Fibroblast of peridontal ligament (primary cell): ENCODE measurements around the gene NBEA.
"Not testable (repeated sequence)": the region's sequence is repeated elsewhere in the genome, so short reads cannot be mapped to it uniquely, and the experiment has no call there.

ENCODE experiments used
- DNase-seq: peaks from one replicate; pipeline ENCODE4 v3.0.0-alpha.2; 2010; ENCODE audit errors: extremely low read depth

NBEA gene

DNA sequence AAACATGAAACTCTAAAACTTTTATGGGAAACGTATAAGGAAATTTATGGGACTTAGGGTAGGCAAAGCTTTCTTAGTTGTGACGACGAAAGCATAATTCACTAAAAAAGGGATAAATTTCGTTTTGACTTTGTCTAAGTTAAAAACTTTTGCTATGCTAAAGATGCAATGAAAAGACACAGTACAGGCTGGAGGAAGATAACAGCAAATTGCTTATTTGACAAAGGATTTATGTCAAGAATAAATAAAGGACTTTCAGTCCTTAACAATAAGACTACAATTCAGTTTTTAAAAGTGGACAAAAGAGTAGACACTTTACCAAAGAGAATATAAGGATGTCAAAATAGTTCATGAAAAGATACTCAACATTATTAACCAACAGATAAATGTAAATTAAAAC lies 150.2 kb downstream of the NBEA start:
- no peak for DNase-seq

DNA sequence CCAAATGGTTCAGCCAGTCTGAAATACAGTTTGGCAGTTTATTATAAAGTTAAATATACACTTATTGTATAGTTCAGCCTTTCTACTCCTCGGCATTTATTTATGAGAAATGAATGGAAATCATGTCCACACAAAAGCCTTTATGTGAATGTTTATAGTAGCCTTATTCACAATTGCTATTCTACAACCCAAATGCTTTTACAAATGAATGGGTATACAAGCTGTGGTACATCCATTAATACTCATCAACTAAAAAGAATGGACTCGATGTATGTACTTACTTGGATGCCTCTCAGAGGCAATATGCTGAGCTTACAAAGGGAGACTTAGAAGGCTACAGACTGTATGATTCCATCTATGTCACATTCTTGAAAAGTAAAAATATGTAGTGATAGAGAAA lies 150.7 kb downstream of the NBEA start:
- DNase-seq, result no peak

DNA sequence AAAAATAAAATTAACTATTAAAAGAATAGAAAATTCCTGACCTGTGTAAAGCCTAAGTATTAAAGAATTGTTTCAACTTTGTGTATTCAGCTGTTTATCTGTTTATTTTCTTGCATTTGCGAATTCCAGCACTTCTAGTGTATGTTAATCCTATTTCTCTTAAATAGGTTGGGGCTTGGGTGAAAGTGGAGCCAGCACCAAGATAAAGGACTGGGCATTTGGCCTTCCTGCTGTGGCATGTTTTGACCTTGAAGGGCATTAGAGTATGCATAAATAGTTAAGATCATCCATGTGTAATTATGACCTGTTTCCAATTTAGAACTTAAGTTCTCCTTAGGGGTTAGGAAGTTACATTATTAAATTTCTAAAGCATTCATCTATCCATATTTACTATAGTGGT lies 151.3 kb downstream of the NBEA start:
- DNase-seq, result no peak

DNA sequence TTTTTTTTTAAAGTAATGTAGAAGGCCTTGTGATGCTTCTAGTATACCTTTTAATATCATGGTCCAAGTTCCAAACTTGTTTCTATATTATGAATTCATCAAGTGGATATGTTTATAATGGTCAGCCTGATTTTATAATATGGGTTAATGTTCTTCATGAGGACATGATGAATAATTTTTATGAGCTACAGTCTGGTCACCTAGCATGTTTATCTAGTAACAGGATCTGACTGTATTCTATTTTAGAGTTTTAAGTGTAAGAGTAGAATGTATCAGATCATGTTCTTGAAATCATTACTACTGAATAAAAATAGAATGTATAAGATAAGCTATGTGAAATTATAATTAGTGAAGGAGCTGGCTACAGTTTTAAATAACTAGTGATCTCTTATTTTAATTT lies 164.7 kb downstream of the NBEA start:
- DNase-seq, result not testable (repeated sequence)

DNA sequence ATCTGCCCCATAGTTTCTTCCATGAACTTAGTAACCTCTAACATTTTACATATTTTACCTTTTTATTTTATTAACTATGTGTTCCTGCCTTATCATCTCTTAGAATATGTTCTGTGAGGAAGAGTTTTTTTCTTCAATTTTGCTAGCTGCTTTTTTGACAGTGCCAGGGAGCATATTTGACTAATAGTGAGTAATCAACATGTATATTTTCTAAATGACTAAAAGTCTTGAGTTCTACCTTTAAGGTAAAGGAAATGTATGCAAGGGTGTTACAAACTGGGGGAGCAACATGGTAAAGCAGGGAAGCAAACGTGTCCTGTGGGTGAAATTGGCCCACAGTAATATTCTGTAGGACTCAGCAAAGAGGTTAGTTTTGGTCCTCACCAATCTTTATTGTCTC lies 165.5 kb downstream of the NBEA start:
- DNase-seq, result no peak

DNA sequence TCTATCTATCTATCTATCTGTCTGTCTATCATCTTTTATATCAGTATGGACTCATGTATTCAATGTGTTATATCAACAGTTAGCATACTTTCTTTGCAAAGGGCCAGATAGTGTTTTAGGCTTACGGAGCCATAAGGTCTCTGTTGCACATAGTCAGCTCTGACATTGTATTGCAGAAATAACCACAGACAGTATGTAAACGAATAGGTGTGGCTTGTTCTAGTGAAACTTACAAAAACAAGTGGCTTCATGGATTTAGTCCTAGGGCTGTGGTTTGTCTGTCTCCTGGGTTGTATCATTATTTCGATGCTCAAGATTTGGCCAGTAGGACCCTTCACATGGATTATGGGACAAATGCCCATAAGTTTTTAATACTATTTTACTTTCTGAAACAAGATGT lies 171.5 kb downstream of the NBEA start:
- not testable (repeated sequence) for DNase-seq

DNA sequence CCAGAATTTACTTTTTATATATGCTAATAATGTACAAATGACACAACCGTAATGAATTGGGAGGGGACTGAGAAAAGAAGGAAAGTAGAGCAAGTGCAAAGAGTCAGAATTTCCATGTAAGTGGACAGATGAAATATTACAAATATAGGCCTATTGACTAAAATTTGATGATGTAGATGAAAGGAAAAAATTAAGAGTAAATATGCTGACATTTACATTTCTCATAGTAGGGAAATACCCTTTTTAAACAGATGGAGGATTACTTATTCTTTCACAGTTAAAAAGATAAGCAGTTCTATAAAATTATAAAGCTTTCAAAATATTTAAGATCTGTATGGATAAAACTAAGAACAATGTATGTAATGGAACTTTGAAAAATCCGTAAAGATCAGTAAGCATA lies 185.4 kb downstream of the NBEA start:
- no peak for DNase-seq

DNA sequence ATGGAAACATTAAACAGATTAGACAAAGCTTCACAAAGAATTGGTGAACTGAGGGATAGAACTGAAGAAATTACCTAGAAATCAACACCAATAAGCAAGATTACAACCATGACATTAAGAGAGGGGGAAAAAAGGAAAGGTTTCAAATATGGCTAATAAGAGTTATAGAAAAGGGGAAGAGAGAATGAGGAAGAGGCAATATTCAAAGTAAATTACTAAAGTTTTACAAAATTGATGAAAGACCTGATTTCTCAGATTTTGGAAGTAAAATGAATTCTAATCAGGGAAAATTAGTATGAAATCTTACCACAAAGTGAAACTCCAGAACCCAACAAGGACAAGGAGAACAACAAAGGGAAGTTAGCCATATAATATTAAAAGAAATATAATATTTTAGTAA lies 187.4 kb downstream of the NBEA start:
- no peak for DNase-seq

DNA sequence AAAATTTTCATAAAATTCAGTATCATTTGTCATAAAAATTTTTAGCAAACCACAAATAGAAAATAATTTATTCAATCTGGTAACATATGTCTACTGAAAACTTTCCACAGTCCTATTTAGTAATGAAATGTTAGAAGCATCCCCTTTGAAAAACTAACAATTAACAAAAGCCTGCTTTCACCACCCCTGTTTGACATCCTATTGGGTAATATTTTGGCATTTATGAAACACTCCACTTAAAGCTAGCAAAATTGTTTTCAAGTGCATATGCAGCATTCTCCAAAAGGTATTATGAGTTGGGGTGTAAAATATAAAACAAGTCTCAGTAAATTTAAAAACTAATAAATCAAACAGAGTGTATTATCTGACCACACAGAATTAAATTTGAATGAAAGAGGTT lies 189.4 kb downstream of the NBEA start:
- no peak for DNase-seq

DNA sequence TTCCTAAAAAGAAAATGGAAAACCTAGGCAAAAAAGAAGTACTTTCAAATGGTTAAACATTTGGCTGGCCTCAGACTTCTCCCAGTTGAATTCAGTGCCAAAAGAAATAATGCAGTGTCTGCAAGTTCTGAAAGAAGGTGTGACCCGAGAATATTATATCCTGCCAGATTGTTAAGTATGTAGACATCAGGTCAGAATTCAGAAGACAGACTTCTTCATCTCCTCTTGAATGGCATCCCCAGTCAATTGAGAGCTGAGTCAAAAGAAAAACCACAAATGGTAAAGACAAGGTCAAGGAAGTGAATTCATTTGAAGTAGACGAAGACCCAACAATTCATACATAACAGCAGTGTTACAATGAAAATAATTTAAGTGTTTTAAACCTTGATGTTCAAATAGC lies 194.5 kb downstream of the NBEA start:
- DNase-seq, result no peak

DNA sequence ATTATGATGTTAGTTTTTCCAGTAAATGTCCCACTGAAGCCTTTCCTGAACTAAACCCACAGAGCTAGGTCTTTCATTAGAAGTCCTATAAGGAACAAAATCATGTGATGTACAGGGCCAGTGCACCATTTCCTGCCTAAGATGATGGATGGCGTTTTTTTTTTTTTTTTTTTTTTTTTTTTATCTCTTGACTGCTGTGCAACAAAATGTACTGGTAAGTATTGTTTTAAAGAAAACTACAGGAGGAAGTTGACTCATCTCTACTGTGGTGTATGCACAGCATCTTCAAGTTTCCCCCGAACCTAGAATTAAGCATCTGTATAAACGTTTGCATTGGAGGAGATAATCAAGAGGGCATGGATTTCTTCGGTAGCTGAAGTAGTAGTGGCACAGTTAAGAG lies 197.5 kb downstream of the NBEA start:
- no peak for DNase-seq

DNA sequence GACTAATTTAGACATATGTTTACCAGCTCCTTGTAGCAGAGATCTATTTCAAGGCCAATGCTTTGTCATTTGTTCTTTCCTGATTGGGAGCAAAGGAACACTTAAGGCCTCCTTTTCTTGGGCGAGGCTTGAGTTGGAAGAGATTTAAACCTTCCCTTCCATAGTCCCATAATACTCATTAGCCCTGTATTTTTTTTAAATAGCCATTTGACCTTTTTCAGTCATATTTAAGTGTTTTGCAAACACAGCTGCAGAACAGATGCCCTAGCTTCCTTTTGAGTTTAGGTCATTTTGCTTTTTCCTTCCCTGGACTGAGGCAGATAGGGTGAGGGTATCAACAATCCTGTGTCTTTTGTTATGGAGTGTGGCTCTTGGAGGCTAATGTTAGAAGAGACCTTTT lies 198.3 kb downstream of the NBEA start:
- peak; percentile 10 for DNase-seq

DNA sequence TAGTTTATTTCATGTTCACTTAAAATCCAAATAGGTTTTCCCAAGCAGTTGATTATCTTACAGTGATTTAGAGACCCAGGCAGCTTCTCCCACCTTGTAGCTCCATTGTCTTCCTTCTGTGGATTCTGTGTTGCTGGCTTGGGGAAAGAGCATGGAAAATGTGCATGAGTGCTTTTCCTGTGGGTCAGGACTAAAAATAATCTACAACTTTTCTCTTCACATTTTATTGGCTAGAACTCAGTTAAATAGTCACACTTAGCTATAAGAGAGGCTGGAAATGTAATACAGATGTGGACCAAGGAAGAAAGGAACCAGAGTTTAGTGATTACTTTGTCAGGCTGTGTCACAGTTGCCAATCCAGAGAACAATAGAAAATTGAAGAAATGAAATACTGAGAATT lies 198.8 kb downstream of the NBEA start:
- DNase-seq, result no peak

DNA sequence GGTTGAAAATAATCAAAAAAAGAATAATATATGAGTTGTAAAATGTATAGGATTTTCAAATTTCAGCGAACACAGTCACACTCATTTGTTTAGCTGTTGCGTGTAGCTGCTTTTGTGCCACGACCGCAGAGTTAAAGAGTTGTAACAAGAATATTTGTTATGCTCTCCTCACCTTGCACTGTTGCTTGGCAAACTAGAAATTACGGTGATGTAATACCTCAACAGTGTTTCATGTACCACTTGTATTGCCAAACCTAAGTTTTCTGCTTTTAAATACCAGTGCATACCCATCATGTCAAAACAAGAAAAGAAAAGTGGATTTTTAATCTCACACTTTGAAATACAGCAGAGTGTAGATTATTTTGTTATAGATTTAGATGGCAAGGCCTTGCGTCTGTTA lies 201.1 kb downstream of the NBEA start:
- peak; percentile 27 for DNase-seq

DNA sequence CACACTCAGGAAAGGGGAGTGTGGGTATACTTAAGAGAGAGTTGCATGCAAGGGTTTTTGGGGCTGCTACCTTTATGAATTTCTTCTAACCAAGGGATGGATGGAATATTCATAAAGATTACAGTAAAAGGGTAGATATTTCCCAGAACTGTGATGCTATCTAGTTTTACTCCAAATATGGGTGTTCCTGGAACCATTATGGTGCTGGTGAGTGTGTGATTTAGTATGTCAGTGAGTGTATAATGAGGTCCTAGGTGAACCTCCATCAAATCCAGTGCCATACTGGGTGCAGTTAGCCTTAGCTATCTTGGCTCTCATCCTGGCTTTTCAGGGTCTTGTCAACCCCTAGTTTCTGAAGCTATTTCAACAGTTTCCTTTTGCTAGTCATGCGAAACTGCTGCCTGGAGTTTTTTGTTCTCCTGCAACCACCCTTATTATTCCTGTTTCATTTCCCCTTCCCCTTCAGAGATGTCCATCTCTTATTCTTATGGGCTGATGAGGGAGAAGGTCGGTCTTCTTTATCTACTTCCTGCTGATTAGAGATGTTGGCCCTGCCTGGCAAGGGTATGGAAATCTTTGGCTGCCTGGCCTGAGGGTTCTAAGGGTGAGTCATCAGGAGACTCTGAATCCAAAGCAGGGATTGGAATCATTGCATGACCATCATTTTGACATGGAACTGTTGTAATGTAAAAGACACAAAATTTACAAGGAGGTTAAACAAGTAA lies 202.3 kb downstream of the NBEA start:
- DNase-seq, result peak; percentile 18

DNA sequence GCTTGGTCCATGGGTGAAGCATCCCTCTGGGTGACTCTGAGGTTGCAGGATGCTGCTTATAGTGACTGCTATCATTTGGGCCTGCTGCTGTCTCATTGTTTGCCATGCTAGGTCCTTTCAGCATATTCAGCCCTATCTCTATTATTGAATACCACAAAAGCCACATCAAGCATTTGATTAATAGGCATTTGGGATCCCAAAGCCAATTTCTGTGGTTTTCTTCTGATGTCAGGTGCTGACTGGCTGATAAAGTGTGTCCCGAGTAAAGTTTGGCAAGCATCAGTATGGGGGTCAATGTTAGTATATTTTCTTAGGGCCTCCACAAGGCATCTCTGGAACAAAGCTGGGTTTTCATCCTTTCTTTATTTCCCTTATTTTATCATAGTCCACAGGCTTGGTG lies 204.6 kb downstream of the NBEA start:
- DNase-seq, result no peak

DNA sequence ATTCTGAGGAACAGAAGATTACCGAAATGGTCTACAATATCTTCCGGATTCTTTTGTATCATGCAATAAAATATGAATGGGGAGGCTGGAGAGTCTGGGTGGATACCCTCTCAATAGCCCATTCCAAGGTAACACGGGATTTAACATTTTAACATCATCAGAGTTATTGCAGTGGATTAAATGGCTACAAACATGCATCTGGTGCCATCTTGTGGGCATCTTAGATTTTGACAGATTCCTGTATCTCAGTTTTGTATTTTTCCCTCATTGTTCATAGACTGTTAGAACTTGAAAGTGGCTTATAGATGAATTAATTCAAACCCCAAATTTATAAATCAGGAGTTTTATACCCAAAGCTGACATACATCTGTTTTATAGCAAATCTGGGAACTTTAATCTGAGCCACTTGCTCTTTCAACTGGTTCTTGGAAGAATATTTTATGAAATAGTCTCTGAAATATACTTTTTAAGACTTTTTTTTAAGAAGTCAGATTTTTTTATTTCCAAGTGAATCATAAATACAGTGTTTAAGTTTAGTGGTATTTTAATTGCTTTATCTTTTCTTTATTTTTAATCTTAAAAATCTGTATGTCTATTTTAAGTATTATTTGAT lies 215.2 kb downstream of the NBEA start:
- DNase-seq, result peak; percentile 80

DNA sequence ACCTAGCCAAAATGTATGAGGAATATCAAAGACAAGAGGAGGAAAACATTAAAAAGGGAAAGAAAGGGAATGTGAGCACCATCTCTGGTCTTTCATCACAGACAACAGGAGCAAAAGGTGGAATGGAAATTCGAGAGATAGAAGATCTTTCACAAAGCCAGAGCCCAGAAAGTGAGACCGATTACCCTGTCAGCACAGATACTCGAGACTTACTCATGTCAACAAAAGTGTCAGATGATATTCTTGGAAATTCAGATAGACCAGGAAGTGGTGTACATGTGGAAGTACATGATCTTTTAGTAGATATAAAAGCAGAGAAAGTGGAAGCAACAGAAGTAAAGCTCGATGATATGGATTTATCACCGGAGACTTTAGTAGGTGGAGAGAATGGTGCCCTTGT lies 217.0 kb downstream of the NBEA start:
- DNase-seq, result no peak

DNA sequence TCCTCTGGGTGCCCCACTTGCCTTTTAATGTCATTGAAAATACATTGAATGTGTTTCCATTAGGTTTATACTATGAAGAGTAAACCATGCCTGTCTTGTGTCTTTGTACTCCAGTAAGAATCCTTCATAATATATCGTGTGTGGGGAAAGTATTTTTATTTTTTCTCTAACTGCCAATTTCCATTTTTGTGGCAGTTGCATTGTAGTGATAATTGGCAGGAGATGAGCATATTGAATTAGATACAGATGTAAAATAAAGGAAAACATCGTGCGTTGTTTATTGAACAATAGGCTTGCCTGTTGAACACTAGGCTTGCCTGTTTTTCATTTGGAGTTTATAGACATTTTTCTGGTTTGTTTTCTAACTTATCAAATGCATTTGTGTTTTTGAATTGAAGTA lies 218.8 kb downstream of the NBEA start:
- DNase-seq, result peak; percentile 37

DNA sequence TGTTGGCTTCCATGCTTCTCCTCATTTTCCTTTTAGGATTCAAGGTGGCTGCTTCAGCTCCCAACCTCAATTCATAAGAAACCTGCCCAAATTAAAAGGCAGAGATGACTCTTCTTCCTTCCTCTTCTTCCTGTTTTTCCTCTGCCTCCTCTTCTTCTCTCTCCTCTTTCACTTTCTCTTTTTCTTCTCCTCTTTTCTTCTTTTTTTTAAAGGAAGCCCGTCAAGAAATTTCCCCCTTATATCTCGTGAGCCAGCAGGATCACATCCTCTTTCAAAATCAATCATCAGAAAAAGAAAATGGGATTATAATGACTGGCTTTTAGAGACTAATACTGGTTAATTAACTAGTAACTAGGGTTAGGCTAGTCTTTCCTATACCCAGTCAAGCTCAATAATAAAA lies 220.3 kb downstream of the NBEA start:
- no peak for DNase-seq

DNA sequence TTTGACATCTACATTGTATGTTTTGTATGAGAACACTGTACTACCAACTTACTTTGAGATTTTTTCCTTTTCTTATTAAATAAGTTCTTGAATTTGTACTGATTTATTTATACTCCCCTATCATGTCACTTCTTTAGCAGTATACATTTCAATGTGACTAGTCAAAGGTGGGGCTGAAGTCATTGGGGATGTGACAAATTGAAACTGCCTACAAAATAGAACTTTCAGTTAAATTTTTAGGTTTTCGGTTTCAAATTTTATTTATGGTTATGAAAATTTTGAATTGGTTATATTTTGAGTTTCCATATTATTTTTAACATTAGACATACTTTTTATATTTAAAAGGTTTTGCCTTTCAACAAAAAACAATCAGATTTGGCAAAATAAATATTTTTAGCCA lies 221.6 kb downstream of the NBEA start:
- no peak for DNase-seq

DNA sequence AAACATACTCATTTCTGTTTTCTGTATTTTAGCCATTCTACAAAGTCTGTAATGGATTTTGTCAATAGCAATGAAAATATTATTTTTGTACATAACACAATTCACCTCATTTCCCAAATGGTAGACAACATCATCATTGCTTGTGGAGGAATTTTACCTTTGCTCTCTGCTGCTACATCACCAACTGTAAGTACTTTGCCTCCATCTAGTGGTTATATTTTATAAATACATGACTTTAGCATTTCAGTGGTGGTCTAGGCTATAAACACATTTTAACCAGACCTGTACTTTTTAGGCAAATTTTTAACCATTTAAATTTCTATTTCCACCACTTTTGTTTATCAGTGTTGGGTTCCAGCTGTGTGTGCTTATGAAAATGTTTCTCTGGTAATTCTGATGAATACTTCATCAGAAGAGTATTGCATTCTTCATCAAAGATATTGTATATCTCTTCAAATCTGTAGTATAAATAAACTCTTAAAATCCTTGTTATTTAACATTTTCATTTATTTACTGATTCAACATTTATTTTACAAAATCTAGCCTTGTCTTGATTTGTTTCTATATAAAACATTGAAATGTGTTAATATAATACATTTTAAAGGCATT lies 222.4 kb downstream of the NBEA start:
- DNase-seq, result peak; percentile 64

DNA sequence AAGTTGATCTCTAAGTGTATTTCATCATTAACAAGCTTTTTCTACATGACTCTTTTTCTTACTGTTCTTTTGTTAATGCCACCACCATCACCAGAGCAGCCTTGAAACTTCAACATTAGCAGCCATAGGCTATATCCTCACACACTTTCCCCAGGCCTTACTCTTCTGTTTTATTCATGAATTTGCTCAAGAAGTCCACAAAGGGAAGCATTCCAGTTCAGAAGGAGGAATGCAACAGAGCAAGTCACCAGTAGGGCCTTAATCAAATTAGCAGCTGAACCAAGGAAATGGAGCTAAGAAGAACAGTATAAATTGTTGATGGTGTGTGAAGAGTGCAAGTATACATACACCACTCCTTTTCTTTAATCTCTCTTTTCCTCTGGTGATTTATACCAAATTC lies 223.1 kb downstream of the NBEA start:
- no peak for DNase-seq

DNA sequence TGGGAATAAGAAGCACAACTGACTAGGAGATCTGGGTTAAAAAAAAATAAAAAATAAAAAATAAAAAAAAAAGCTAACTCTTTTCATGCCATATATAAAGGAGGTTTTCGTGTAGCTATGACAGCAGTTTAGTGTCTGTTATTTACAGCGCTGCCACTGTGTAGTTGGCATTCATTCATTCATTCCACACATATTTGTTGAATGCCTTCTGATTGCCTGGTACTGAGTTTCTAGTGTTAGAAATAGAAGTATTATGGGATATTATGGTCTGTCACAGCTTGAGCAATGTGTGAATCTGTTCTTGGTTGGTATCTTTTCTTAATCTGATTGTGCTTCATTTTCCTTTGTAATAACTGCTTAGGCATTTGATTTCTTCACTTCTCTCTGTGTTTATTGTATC lies 237.4 kb downstream of the NBEA start:
- DNase-seq, result peak; percentile 29
